ENCODE data around the gene SLC13A5.

GRCh38 chr17:6724009-6724408 is 10.8 kb upstream of the SLC13A5 start:
- TF ChIP-seq CTCF (IDR thresholded peaks at IDR 0.05) (no peak), POLR2AphosphoS5 (IDR thresholded peaks at IDR 0.05) (no peak)

All from esophagus muscularis mucosa (tissue), 3 donors.